Measurements from ENCODE around the gene MGAT4B.

MGAT4B gene

DNA sequence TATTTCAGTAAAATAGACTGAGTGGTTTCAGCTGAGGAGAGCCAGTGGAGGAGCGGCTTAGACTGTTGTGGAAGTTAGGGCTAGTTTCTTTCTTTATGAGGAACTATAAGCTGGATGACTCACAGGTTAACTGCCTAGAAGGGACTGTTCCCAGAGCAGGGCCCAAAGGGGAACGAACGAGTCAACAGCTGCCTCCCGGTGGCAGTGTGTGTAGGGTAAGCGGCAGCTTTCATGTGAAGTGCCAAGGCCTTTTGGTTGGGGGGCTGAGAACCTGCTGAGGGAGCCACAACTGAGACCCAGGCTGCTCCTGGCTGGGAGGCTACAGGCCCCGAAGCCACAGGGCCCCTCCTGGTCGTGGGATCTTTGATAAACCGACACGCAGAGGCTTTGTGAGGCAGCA is 21.0 kb upstream of the MGAT4B start:
- DNase-seq (ENCODE audit: low read depth in 1 of 2, low spot score in 1 of 2) = peak in 1 of 2 donors; percentile 59

DNA sequence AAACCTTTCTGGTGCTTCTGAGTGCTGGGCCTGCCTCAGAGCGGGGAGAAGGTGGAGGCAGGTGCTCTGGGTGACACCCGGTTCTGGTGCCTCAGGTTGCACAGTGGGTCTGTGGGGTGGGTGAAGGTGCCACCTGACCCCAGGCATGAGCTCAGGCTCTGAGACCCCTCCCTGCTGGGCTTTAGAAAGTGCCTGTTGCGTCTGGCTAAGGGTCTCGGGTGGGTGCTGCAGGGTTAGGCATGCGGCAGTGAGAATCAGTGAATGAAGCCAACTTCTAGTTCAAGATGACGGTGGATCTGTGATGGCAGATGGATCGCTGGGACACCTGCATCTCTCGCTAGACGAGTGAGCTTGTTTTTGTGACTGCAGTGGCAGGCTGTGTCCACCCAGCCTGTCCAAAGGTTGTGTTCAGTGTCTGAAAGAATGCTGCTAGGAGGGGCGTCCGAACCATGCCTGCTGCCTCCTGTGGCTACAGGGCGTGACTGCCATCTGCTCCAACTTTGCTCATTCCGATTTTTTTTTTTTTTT is 19.1 kb upstream of the MGAT4B start:
- no peak for DNase-seq (ENCODE audit: low read depth in 1 of 2, low spot score in 1 of 2)

DNA sequence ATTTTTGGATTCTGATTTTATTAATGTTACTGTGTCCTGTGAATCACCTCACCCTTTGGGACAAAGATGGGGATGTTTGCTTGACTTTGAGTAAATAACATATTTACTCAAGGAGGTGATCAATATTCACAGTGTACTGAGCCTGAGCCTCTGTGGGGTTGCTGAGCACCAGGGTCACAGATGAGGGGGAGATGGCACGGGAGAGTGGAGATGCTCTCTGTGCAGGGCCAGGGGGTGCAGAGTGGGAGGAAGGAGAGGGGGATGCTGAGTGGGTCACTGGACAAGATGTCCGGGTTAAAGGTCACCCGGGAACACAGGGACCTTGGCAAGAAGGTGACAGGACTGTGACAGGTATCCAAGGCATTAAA is 18.1 kb upstream of the MGAT4B start:
- no peak for DNase-seq (ENCODE audit: low read depth in 1 of 2, low spot score in 1 of 2)

DNA sequence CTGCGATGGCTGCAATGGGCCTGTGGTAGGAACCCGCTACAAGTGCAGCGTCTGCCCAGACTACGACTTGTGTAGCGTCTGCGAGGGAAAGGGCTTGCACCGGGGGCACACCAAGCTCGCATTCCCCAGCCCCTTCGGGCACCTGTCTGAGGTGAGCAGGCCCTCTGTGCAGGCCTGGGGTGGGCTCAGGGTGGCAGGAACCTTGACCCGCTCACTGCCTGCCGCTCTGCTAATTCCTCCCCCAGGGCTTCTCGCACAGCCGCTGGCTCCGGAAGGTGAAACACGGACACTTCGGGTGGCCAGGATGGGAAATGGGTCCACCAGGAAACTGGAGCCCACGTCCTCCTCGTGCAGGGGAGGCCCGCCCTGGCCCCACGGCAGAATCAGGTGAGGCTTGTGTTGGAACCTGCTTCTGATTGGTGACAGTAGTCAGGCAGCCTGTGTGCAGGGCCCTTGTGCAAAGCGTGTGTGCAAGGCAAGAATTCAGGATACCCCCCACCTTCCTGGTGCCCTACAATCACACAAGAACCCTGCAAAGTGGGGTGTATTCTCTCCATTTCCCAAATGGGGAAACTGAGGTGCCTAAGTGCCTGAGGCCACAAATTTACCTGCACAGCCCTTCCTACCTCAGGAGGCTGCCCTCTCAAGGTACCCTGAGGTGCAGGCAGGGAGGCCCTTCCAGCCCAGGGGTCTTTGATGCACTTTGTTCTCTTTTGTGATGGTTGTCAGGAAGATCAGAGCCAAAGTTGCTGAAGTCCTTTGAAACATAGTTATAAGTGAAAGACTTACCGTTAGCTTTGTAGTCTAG is 17.5 kb upstream of the MGAT4B start:
- no peak for DNase-seq (ENCODE audit: low read depth in 1 of 2, low spot score in 1 of 2)

DNA sequence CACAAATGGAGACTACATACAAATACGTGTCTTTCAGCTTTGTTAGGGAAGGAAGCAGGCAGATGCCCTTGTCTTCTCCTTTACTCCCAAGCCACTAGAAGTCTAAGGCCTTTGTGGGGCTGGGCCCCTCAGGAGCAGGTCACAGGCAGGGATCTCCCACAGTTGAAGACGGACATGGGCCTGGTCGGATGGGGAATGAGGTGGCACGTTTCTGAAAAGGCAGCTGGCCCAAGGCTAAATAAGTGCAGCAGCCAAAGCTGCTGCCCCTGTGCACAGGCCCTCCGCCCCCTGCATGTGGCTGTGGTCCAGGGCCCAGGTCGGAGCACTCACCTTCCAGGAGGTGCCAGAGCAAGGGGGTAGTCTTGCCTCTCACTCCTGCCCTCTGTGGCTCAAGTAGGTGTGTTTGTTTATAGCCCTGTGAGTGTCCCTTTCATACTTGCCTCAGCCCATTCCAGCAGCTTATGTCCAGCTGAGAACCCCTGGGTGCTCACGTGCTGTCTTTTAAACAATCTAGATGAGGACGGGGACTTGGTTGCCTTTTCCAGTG is 15.9 kb upstream of the MGAT4B start:
- DNase-seq (ENCODE audit: low read depth in 1 of 2, low spot score in 1 of 2) = no peak

DNA sequence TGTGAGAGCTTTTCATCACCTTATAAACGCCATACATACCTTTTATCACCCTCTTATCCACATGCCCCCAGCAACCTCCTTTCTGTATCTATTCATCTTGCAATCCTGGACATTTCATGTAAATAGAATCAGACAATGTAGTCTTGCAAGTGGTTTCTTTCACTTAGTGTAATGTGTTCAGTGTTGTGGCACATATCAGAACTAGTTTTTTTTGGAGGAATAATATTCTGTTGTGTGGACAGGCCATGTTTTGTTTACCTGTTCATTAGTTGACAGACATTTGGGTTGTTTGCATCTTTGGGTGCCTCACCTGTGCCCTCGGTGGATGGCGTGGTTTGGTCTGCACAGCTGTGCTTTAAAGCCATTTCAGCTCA is 15.4 kb upstream of the MGAT4B start:
- no peak for DNase-seq (ENCODE audit: low read depth in 1 of 2, low spot score in 1 of 2)

DNA sequence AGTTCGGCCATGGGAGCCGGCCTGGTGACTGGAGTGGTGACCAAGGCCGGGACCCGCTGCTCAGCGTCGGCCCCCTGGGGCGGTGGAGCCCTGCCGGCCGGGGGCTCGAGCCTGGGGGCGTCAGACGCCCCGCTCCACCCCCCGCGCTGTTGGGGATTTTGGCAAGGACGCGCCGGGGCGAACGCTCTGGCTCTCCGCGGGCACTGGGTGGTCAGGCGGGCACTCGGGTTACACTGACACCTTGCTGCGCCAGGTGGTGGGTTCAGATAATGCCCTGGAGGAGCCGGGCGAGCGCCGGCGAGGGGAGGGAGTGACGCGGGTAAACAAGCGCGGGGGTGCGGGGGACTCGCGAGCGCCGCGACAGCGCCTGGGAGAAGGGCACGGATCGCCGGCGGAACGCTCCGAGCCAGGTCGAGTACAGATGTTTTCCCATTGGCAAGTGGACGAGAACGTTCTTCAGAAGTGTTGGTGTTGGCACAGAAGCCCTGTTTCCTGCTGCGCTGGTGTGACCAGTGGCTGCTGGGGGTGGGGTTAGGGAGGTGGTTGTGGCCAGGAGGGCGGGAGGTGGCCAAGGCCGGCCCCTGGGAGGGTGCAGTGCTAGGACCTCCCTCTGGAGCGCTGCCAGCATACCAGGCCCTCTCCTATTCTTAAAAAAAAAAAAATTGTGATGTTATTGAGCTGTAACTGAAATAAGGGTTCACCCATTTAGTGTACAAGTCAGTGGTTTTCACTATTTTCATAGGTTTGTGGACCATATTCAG is 14.8 kb upstream of the MGAT4B start:
- DNase-seq (ENCODE audit: low read depth in 1 of 2, low spot score in 1 of 2) = peak in 1 of 2 donors; percentile 75

DNA sequence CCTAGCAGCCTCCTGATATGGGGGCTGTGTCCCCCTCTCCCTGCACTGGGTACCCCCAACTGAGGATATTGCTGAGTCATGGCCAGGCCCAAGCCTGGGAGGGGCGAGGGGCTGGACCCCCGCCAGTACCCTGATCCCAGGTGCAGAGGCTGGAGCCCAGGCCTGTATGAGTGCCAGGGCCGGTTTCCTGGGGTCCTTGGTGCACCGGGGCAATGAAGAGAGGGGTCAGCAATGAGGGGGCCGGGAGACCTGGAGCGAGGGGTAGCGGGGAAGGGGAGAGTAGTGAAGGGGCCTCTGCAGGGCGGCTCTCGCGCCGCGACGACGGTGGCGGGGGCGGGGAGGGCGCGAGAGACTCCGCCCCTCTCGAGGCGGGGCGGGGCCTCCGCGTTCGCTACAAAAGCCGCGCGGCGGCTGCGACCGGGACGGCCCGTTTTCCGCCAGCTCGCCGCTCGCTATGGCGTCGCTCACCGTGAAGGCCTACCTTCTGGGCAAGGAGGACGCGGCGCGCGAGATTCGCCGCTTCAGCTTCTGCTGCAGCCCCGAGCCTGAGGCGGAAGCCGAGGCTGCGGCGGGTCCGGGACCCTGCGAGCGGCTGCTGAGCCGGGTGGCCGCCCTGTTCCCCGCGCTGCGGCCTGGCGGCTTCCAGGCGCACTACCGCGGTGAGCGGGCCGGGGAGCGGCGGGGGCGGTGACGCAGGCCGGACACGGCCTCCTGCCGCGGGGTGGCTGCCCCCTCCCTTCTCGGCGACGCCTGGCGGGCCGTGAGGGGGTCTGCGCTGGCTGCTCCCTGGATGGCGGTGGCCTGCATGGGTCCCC is 14.0 kb upstream of the MGAT4B start, which contains the start of gene SQSTM1:
Gene SQSTM1, plus strand, starts transcription at position 423 of the 815 bp plus-strand sequence. Its CDS starts 32 bp downstream, at position 455.
- DNase-seq (ENCODE audit: low read depth in 1 of 2, low spot score in 1 of 2) = peak; percentile 64 to 66

DNA sequence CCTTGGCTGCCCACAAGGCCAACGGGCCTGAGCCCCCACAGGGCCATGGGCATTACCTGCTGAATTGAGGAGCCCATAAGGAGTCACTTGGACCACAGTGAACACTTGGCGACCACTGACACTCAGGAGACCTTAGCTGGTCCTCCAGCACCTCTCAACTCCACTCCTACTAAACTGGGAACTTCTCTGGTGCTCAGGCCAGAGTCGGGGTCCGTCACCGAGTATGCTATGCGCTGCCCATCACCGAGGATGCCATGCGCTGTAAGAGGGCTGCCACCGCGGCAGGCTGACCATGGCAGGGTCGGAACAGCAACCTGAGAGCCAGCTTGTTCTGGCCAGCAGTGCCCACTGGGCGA is 13.4 kb upstream of the MGAT4B start:
- DNase-seq (ENCODE audit: low read depth in 1 of 2, low spot score in 1 of 2) = no peak

DNA sequence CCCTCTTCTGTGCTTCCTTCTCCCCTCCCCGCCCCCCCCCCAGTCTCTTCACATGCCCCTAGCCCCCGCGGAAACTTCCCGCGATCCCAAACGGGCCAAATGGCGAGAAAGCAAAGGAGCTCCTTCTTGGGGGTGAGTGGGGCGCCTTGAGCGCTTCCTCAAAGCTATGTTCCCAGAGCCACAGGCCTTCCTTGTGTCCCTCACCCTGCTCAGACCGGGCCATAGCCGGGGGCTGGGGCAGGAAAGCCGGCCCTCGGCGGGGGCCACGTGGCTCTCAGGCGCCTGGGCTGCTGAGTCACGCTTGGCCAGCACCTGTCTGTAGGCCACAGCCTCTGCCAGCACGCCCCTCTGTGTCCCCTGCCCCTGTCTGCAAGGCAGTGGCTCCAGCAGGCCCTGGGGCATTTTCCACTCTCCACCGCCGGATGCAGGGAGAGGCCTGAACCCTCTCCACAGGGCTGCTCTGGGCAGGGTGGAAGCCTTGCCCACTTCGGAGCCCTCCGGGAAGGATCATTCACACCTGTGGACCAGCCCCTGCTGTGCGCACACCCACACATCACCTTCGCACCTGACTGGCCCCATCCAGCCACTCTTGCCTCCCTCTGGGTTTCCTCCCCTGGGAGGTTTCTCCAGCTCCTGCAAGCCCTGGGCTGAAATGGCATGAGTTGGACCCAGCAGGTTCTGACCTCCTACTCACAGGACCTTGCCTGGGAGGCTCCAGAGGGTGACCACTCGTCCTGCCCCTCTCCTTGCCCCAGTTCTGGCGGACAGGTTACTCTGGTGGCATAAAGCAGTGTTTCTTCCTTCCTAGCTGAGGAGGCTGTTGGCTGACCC is 12.8 kb upstream of the MGAT4B start:
- DNase-seq (ENCODE audit: low read depth in 1 of 2, low spot score in 1 of 2) = no peak

DNA sequence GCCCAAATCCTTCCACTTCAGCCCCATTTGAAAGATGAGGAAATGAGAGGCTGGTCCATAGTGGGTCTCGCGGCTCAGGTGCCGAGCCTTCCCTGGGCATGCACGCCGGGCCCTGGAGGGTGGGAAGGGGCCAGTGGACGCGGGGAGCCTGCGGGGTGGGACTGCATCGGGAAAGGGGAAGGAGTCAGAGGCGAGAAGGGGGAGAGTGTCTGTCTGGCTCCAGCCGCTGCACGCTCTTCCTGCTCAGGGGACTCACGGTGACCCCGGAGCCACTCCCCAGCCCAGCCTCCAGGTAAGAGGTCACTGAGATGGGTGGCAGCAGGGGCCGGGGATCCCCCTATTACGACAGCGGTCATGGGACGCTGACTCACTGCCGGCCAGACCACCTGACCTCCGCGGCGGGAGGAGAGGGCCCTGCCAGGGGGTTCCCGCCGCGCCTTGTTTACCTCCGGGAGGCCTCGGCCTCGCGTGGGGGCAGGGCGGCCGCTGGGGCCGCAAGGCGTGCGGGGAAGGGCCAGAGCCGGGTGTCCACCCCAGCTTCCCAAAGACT is 12.2 kb upstream of the MGAT4B start:
- DNase-seq (ENCODE audit: low read depth in 1 of 2, low spot score in 1 of 2) = peak in 1 of 2 donors; percentile 76

DNA sequence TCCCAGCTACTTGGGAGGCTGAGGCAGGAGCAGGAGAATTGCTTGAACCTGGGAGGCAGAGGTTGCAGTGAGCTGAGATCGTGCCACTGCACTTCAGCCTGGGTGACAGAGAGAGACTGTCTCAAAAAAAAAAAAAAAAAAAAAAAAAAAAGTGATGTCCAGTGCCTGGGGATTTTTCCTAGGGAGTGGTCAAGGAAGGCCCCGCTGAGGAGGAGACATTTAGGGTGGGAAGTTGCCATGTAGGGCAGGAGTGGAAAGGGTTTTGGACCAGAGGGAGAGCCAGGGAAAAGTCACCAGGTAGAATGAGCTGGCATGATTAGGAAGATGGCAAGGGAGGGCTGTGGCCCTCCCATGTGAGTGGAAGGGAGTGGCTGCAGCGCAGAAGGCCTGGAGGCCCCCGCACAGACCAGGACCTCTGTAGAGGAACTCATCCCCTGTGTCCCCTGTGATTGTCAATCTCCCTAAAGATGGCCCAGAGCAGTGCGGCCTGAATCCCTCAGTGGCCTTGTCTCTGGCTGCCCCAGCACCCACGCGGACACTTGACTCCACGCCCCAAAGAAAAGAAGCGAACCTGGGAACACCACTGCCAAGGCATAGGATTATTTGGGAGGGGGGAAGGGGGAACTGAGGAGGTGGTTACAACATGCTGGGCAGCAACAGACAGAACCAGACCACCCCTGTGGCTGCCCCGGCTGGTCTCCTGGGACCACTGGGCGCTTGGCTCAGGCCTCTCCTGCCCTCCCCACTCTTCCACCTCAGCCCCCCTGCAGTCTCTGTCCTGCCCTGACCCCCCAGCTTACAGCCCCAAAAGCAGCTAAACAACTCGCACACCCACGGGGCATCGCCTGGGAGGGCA is 11.5 kb upstream of the MGAT4B start:
- DNase-seq (ENCODE audit: low read depth in 1 of 2, low spot score in 1 of 2) = no peak

DNA sequence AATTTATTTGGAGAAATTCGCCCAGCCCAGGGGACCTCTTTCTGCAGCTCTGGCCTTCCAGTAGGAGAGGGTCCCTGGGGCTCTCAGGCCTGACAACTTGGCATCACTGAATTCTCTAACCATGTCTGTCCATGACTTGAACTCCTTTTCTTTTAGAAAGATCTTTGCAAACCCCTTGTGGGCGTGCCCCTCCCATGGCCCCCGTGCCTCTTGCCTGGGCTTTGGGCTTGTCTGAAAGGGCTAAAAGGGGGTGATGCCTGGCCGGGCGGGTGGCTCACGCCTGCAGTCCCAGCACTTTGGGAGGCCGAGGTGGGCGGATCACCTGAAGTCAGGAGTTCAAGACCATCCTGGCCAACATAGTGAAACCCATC is 10.8 kb upstream of the MGAT4B start:
- DNase-seq (ENCODE audit: low read depth in 1 of 2, low spot score in 1 of 2) = no peak

DNA sequence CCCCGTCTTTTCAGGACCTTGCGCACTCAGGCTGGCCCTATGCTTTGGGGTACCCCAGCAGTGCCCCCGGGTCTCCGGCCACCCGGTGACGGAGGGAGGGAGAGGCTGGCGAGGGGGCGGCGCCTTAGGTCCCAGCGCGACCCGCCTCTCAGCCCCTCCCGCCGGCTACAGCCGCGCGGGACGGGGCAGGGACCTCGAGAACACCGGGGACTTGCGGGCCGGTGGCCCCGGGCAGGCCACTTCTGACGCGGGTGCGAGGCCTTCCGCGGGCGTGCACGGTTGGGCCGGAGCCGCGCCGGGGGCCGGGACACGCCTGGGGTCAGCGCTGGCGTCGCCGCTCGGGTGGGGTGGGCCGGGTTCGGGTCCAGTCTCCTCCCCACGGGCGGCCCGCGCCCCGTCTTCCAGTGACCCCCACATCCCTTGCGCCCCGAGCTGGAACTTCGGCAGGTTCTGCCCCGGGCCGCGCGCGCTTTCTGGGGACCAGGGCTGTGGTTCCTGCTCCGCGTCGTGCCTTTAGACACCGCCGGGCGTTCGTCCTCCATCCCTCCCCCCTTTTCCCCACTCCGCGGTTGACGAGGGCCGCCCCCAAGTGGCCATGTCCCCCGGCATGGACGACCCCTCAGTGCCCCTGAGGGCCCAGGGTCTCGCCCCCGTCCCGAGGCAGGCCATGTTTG is 10.3 kb upstream of the MGAT4B start:
- DNase-seq (ENCODE audit: low read depth in 1 of 2, low spot score in 1 of 2) = no peak

DNA sequence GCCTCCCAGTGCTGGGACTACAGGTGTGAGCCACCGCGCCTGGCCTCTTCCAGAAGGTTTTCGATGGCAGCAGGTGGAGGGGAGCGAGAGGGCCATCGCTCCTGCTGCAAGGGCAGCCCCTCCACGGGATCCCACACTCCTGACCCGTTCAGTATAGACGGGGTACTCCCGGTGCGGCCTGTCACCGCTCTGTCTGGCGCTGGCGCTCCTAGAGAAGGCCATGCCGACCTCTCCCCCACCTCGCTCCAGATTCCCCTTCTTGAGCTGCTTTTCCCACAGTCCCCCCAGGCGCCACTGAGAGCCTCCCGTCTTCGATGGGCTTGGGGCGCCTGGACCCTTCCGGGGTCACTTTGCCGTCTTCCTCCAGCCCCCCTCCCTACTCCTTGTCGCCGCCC is 9.7 kb upstream of the MGAT4B start:
- no peak for DNase-seq (ENCODE audit: low read depth in 1 of 2, low spot score in 1 of 2)

DNA sequence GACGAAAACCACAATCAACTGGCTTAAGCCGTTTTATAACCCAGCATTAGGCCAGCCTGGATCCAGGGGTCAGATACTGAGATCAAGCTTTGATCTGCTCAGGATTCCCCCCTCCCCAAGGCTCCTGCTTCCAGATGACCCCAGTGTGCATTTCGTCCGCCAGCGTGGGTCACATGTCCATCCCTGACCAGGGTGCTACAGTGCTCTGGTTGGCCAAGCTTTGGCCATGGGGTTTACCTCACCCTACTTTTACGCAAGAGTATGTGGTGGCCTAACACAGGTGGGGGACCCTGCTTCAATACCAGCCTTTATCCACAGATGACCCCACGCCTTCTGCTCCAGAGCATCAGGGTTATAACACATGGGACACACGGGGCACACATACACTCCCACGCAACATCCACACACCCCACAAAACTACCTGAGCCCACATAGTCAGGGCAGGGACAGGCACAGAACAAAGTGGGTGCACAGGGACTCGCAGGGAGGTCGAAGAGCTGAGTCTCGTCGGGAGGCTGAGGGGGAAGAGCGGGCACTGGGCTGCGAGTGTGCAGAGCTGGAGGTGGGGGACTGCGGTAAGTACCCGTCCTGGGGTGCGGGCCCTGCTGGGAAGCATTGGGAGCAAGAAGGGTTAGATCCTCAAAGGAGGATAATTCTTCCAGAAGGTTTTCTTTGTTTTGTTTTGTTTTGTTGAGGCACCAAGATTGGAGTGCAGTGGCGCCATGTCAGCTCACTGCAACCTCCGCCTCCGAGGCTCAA is 9.0 kb upstream of the MGAT4B start:
- no peak for DNase-seq (ENCODE audit: low read depth in 1 of 2, low spot score in 1 of 2)

DNA sequence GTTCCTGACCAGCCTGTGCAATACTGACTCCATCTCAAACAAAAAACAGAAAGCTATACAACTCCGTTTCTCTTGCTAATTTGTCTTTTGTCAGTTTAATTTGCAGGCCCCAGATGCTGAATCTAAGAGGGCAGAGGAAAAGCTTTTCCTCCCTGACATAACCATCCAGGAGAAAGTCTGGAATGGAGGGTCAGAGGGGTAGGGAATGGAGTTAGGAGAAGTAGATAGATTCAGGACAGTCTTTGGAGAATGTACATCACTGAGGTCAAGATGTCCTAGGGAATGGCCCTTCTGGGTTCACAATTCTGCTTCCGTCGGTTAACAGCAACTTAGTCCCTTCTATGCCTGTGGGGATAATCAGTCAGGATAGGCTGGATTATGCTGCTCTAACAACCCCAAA is 7.4 kb upstream of the MGAT4B start:
- DNase-seq (ENCODE audit: low read depth in 1 of 2, low spot score in 1 of 2) = no peak

Measured in activated CD4-positive, alpha-beta T cell treated with anti-CD3 and anti-CD28 coated beads, Interleukin-2, amount 50 U/mL, for 24 hours (primary cell).